Lower lobe of right lung (tissue), 2 donors: ENCODE results near the gene EEPD1. TPM values are rescaled to one million over a fixed set of nuclear protein-coding genes. Genes with fewer than 3 reads are reported as not detected.

Experiments
- ATAC-seq, 2 donors: fragments of 200-7000 bp; cut with Tn5 transposase; one replicate each; pipeline ENCODE4 v1.9.1; 2020 to 2022; ENCODE audit warnings: mild to moderate bottlenecking in 2 of 2, moderate library complexity in 2 of 2
- DNase-seq: peaks from one replicate; pipeline ENCODE4 v3.0.0-alpha.2; 2020
- H3K27ac ChIP-seq: fragments of 200-600 bp; one replicate; pipeline ENCODE4 v1.8.0; 2022
- H3K27me3 ChIP-seq: fragments of 200-600 bp; one replicate; pipeline ENCODE4 v1.8.0; 2022; ENCODE audit warnings: low read depth
- H3K36me3 ChIP-seq: fragments of 200-600 bp; one replicate; pipeline ENCODE4 v1.8.0; 2022; ENCODE audit warnings: mild to moderate bottlenecking
- H3K4me1 ChIP-seq: fragments of 200-600 bp; one replicate; pipeline ENCODE4 v1.8.0; 2022
- H3K4me3 ChIP-seq: fragments of 200-600 bp; one replicate; pipeline ENCODE4 v1.8.0; 2022; ENCODE audit warnings: mild to moderate bottlenecking
- H3K9me3 ChIP-seq: fragments of 200-600 bp; one replicate; pipeline ENCODE4 v1.8.0; 2022
- intact Hi-C: fragments of 100-400 bp; cut with DNase I; formaldehyde crosslinking; loops from one replicate; pipeline ENCODE4 v1.11.0; 2022
- total RNA-seq: library from RNA; stranded (reverse); fragmentation: NEBNext Ultra II Directional; extraction: Animal tissue kit (Norgen Biotek cat#: 25700); gene quantifications from one replicate; pipeline ENCODE4 v1.2.1, GENCODE V29; 2021
- TF ChIP-seq, protein P1 (sequence below): fragments of 200-600 bp; IDR thresholded peaks from one replicate; pipeline ENCODE4 v1.8.0; 2022; ENCODE audit warnings: antibody characterized with exemption, mild to moderate bottlenecking
- donor health status: DM: no; HTN: yes; CAD: no; lungs with severe emphysema.

Gene EEPD1
- total RNA-seq, 1 donor from 2014 or later, result 7.9 TPM

DNA sequence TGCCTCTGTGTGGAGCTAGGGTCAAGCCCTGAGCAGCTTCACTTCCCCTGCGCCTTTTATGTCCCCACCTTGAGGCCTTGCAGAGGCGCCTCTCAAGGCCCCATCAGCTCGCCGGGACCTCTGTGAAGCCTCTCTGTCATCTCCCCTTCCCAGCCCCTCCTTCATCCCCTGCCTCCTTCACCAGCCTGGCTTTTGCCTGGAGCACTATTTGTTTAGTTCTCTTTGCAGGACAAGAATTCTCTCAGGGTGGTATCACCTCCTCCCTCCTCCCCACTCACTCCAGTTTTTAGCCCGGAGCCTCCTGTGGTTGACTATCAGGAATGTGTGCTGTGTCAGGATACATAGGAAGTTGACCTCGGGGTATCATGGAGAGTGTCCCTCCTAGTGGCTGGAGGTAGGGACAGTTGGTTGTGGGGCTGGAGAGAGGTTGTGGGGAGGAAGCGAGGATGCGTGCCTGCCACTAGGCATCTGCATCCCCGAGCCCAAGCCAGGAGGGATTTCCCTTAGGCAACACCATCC is 146.8 kb downstream of the EEPD1 start:
- no peaks in the 10 kb centered on the region for H3K27me3 ChIP-seq
- H3K4me3 ChIP-seq, result no peak overlapping the region
- no peak overlapping the region for H3K27ac ChIP-seq
- peaks cover 9% of the 10 kb centered on the region for H3K36me3 ChIP-seq
- ATAC-seq, result no peak
- TF ChIP-seq, protein P1, sequence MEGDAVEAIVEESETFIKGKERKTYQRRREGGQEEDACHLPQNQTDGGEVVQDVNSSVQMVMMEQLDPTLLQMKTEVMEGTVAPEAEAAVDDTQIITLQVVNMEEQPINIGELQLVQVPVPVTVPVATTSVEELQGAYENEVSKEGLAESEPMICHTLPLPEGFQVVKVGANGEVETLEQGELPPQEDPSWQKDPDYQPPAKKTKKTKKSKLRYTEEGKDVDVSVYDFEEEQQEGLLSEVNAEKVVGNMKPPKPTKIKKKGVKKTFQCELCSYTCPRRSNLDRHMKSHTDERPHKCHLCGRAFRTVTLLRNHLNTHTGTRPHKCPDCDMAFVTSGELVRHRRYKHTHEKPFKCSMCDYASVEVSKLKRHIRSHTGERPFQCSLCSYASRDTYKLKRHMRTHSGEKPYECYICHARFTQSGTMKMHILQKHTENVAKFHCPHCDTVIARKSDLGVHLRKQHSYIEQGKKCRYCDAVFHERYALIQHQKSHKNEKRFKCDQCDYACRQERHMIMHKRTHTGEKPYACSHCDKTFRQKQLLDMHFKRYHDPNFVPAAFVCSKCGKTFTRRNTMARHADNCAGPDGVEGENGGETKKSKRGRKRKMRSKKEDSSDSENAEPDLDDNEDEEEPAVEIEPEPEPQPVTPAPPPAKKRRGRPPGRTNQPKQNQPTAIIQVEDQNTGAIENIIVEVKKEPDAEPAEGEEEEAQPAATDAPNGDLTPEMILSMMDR, result no peak
- no peak for DNase-seq
- no peaks in the 10 kb centered on the region for H3K9me3 ChIP-seq
- intact Hi-C loops, result no loop called here
- peaks cover 53% of the 10 kb centered on the region for H3K4me1 ChIP-seq

DNA sequence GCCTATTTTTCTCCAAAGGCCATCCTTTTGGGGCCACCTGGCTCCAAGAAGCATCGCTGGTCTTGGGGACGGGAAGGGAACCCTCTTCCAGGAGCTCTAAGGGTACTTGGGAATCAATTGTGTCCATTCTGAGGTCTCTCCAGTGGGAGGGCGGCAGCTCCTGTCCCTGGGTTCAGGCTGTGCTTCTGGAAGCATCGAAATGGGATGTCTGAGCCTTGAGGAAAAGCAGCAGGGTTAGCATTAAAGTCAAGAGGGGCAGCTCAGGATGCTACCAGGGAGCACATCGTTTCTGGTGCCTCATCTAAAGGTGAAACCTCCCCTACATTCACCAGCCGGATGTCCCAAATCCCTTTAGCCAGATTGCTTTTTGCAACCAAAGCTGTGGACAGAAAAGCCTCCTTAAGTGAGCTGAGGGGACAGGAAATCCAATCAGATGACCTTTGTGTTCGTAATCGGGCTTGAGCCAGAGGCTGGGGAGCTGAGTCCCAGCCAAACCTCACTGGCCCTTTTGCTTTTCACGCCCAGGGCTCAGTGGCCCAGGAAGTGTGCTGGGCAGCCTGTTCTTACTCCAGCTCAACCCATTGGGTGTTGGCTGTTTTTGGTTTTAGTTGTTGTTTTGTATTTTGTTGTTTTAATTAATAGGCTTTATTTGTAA is 147.8 kb downstream of the EEPD1 start:
- Histone ChIP-seq H3K27ac (no peak overlapping the region), H3K4me3 (no peak overlapping the region), H3K9me3 (no peaks in the 10 kb centered on the region), H3K4me1 (peaks cover 53% of the 10 kb centered on the region), H3K27me3 (no peaks in the 10 kb centered on the region), H3K36me3 (peaks cover 9% of the 10 kb centered on the region)
- intact Hi-C loops, result no loop called here
- DNase-seq (no peak), ATAC-seq (no peak)
- TF ChIP-seq, protein P1, result no peak

DNA sequence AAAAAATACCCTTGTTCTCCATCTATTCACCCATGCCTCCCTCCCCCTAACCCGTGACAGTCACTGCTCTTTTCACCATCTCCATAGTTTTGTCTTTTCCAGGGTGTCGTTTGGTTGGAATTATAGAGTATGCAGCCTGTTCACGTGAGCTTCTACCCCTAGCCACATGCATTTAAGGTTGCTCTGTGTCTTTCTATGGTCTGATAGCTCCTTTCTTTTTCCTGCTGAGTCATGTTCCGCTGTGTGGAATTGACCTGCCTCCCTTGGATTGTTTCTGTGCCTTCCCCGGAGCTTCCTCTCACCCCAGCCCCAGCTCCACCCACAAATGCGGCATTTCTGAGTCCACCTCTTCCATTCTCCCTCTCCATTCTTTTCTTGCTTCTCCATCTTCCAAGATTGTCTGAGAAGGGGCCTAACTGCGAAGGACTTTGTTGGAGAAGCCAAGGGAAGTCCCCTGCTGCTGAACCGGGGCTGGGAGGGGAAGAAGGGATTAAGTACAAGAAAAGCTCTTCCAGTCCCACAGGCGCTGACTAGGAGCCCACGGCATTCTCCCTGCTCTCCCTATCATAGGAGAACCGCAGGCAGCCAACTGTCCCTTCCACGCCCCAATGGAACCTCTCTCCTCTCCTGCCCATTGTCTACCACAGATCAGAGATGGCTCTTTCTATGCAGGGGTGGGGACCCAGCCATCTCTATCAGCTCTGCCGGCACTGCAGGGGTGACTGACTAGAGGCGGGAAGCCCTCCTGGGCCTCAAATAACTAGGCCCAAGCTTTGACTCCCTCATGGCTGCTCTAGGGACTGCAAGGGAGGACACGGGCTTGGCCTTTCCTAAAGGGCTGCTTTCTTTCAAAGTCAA is 149.1 kb downstream of the EEPD1 start:
- H3K27ac ChIP-seq, result peak overlapping the region; percentile 43
- DNase-seq, result no peak
- H3K4me1 ChIP-seq, result peaks cover 53% of the 10 kb centered on the region
- intact Hi-C loops, result no loop called here
- no peaks in the 10 kb centered on the region for H3K9me3 ChIP-seq
- H3K36me3 ChIP-seq, result peaks cover 9% of the 10 kb centered on the region
- H3K4me3 ChIP-seq, result no peak overlapping the region
- TF ChIP-seq, protein P1, result no peak
- no peaks in the 10 kb centered on the region for H3K27me3 ChIP-seq
- ATAC-seq, result no peak

DNA sequence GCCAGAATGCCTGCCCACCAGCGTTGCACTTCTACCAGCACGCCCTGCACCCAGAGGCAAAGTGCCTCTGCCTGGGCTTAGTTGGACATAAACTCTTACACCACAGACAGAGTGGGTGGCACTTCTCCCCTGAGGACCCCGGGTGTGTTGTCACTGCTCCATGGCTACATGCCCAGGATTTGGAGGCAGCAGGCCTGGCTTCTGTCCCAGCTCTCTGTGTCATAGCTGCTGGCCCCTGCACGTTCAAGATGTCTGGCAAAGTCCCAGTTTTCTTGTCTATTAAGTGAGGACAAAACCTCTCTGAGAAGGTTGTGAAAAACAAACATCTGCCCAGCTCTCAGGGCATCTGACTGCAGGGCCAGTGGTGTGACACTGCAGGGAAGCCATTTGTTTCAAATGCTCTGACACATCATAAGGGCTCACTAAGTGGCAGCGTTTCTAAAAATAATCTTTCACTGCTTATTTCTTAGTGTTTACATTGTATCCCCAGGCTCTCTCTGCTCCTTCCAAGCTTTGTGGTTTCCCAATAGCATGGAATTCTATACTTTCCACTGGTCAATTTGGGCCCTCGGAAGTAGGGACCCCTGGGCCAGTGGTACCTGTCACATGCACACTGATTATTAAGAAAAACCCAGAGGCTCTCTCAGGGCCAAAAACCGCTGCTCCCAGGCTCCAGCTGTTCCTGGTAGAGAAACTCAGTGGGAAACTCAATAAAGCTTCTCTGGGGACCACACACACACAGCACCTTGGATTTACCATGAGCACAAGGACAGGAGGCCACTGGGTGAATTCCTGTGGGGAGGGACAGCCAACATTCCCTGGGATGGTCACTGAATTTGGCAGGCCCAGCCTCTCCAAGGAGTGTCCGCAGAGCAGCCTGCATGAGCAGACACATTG is 150.4 kb downstream of the EEPD1 start:
- Histone ChIP-seq H3K36me3 (peaks cover 9% of the 10 kb centered on the region), H3K4me1 (peaks cover 44% of the 10 kb centered on the region), H3K4me3 (no peak overlapping the region), H3K27ac (peak overlapping the region; percentile 43), H3K9me3 (no peaks in the 10 kb centered on the region), H3K27me3 (no peaks in the 10 kb centered on the region)
- intact Hi-C loops, result no loop called here
- TF ChIP-seq, protein P1, result no peak
- DNase-seq (peak; percentile 85), ATAC-seq (peak; percentile 93 to 95)

DNA sequence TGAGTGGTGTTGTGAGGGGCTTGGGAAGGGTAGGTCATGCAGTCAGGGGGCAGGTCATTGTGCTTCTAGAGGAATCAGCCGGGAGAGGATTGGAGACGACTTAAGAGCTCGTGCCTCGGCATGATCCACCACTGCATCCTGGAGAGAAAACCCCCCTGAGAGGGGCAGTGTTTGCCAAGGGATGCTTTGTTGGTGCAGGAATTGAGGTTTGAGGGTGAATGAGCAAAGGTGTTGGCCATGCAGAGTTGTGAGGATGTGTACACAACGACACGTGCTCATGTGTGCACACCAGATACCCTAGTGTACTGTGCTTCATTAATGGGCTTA is 151.0 kb downstream of the EEPD1 start:
- ATAC-seq (no peak), DNase-seq (no peak)
- no peak overlapping the region for H3K4me3 ChIP-seq
- intact Hi-C loops, result no loop called here
- TF ChIP-seq, protein P1, result no peak
- H3K36me3 ChIP-seq, result peaks cover 8% of the 10 kb centered on the region
- H3K9me3 ChIP-seq, result no peaks in the 10 kb centered on the region
- peak overlapping the region; percentile 29 for H3K27ac ChIP-seq
- peaks cover 38% of the 10 kb centered on the region for H3K4me1 ChIP-seq
- no peaks in the 10 kb centered on the region for H3K27me3 ChIP-seq
